ENCODE results near the gene SURF4. TPM values are rescaled to one million over a fixed set of nuclear protein-coding genes. Genes with fewer than 3 reads are reported as not detected.

The SURF4 gene
- total and polyA plus RNA-seq, 2 of the 13 experiments (the other 11 are each of a cell fraction or from before 2014, with no cell fraction given) = 220 to 265 TPM

DNA sequence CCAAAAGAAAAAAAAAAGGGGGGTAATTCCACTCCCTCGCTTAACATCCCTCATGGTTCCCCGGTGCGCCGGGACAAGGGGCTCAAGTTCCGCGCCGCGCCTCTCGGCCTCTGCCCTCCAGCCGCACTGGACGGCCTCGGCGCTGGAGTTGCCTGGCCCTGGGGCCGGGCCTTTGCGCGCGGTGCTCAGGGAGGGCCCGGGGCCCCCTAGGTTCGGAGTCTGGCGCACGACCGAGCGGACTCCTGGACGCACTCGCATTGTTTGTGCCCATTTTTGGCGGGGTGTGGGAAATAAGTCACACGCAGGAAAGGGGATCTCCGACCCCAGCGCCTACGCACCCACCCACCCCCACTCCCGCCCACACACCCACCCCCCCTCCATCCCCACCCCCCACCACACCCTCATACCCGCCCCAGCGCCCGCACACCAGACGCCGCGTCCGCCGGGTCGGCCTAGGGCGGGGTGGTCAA, 28.3 kb downstream of the SURF4 start (continued):
- no peak for TF ChIP-seq ATF7-NPFF (CRISPR knock-in tag; IDR thresholded peaks at IDR 0.05; ENCODE audit: low read depth)
- no peak for TF ChIP-seq SMARCE1 (IDR thresholded peaks at IDR 0.05; ENCODE audit: borderline replicate concordance)
- TF ChIP-seq, protein P1, sequence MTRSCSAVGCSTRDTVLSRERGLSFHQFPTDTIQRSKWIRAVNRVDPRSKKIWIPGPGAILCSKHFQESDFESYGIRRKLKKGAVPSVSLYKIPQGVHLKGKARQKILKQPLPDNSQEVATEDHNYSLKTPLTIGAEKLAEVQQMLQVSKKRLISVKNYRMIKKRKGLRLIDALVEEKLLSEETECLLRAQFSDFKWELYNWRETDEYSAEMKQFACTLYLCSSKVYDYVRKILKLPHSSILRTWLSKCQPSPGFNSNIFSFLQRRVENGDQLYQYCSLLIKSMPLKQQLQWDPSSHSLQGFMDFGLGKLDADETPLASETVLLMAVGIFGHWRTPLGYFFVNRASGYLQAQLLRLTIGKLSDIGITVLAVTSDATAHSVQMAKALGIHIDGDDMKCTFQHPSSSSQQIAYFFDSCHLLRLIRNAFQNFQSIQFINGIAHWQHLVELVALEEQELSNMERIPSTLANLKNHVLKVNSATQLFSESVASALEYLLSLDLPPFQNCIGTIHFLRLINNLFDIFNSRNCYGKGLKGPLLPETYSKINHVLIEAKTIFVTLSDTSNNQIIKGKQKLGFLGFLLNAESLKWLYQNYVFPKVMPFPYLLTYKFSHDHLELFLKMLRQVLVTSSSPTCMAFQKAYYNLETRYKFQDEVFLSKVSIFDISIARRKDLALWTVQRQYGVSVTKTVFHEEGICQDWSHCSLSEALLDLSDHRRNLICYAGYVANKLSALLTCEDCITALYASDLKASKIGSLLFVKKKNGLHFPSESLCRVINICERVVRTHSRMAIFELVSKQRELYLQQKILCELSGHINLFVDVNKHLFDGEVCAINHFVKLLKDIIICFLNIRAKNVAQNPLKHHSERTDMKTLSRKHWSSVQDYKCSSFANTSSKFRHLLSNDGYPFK (CRISPR knock-in tag; IDR thresholded peaks at IDR 0.05; ENCODE audit: borderline replicate concordance) = no peak
- TF ChIP-seq MIER3 (CRISPR knock-in tag; IDR thresholded peaks at IDR 0.05; ENCODE audit: borderline replicate concordance) = no peak
- no peak for TF ChIP-seq ATF7 (IDR thresholded peaks at IDR 0.05)
- no peak for TF ChIP-seq ATF7 (CRISPR knock-in tag; IDR thresholded peaks at IDR 0.05)
- TF ChIP-seq, protein P2, sequence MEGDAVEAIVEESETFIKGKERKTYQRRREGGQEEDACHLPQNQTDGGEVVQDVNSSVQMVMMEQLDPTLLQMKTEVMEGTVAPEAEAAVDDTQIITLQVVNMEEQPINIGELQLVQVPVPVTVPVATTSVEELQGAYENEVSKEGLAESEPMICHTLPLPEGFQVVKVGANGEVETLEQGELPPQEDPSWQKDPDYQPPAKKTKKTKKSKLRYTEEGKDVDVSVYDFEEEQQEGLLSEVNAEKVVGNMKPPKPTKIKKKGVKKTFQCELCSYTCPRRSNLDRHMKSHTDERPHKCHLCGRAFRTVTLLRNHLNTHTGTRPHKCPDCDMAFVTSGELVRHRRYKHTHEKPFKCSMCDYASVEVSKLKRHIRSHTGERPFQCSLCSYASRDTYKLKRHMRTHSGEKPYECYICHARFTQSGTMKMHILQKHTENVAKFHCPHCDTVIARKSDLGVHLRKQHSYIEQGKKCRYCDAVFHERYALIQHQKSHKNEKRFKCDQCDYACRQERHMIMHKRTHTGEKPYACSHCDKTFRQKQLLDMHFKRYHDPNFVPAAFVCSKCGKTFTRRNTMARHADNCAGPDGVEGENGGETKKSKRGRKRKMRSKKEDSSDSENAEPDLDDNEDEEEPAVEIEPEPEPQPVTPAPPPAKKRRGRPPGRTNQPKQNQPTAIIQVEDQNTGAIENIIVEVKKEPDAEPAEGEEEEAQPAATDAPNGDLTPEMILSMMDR (CRISPR knock-in tag; IDR thresholded peaks at IDR 0.05) = 0 out of 2 replicates have a peak, but pooled peaks have one; percentile 1
- TF ChIP-seq HNRNPUL1 (IDR thresholded peaks at IDR 0.05; ENCODE audit: low read depth, low read length) = no peak
- TF ChIP-seq, protein P3, sequence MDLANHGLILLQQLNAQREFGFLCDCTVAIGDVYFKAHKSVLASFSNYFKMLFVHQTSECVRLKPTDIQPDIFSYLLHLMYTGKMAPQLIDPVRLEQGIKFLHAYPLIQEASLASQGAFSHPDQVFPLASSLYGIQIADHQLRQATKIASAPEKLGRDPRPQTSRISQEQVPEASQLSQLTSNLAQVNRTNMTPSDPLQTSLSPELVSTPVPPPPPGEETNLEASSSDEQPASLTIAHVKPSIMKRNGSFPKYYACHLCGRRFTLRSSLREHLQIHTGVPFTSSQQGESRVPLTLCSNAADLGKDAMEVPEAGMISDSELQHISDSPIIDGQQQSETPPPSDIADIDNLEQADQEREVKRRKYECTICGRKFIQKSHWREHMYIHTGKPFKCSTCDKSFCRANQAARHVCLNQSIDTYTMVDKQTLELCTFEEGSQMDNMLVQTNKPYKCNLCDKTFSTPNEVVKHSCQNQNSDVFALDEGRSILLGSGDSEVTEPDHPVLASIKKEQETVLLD (CRISPR knock-in tag; IDR thresholded peaks at IDR 0.05; ENCODE audit: low read depth) = no peak
- TF ChIP-seq MIXL1 (CRISPR knock-in tag; IDR thresholded peaks at IDR 0.05) = no peak
- no peak for TF ChIP-seq ZNF180 (CRISPR knock-in tag; IDR thresholded peaks at IDR 0.05; ENCODE audit: borderline replicate concordance, low read depth)
- no peak for TF ChIP-seq DR1 (CRISPR knock-in tag; IDR thresholded peaks at IDR 0.05)
- TF ChIP-seq, protein P4, sequence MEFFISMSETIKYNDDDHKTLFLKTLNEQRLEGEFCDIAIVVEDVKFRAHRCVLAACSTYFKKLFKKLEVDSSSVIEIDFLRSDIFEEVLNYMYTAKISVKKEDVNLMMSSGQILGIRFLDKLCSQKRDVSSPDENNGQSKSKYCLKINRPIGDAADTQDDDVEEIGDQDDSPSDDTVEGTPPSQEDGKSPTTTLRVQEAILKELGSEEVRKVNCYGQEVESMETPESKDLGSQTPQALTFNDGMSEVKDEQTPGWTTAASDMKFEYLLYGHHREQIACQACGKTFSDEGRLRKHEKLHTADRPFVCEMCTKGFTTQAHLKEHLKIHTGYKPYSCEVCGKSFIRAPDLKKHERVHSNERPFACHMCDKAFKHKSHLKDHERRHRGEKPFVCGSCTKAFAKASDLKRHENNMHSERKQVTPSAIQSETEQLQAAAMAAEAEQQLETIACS (CRISPR knock-in tag; IDR thresholded peaks at IDR 0.05) = no peak
- no peak for TF ChIP-seq ZNF761 (CRISPR knock-in tag; conservative IDR thresholded peaks at IDR 0.05)
- no peak for TF ChIP-seq ZNF713 (CRISPR knock-in tag; IDR thresholded peaks at IDR 0.05)
- TF ChIP-seq, protein P5, sequence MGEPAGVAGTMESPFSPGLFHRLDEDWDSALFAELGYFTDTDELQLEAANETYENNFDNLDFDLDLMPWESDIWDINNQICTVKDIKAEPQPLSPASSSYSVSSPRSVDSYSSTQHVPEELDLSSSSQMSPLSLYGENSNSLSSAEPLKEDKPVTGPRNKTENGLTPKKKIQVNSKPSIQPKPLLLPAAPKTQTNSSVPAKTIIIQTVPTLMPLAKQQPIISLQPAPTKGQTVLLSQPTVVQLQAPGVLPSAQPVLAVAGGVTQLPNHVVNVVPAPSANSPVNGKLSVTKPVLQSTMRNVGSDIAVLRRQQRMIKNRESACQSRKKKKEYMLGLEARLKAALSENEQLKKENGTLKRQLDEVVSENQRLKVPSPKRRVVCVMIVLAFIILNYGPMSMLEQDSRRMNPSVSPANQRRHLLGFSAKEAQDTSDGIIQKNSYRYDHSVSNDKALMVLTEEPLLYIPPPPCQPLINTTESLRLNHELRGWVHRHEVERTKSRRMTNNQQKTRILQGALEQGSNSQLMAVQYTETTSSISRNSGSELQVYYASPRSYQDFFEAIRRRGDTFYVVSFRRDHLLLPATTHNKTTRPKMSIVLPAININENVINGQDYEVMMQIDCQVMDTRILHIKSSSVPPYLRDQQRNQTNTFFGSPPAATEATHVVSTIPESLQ (CRISPR knock-in tag; conservative IDR thresholded peaks at IDR 0.05) = no peak
- TF ChIP-seq, protein P6, sequence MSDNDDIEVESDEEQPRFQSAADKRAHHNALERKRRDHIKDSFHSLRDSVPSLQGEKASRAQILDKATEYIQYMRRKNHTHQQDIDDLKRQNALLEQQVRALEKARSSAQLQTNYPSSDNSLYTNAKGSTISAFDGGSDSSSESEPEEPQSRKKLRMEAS (IDR thresholded peaks at IDR 0.05) = no peak
- TF ChIP-seq, protein P7, sequence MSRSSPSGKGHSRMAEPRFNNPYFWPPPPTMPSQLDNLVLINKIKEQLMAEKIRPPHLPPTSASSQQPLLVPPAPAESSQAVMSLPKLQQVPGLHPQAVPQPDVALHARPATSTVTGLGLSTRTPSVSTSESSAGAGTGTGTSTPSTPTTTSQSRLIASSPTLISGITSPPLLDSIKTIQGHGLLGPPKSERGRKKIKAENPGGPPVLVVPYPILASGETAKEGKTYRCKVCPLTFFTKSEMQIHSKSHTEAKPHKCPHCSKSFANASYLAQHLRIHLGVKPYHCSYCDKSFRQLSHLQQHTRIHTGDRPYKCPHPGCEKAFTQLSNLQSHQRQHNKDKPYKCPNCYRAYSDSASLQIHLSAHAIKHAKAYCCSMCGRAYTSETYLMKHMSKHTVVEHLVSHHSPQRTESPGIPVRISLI (CRISPR knock-in tag; IDR thresholded peaks at IDR 0.05; ENCODE audit: borderline replicate concordance) = no peak
- no peak for TF ChIP-seq NFATC3 (CRISPR knock-in tag; IDR thresholded peaks at IDR 0.05)
- TF ChIP-seq ZBTB1 (CRISPR knock-in tag; IDR thresholded peaks at IDR 0.05; ENCODE audit: borderline replicate concordance) = no peak
